Spleen (tissue), 11 donors: ENCODE data around the gene DUS1L. TPM values are rescaled to one million over a fixed set of nuclear protein-coding genes. Genes with fewer than 3 reads are reported as not detected.

Source experiments
- DNase-seq: peaks from one replicate; pipeline ENCODE4 v3.0.0-alpha.2; 2020
- H3K27ac ChIP-seq, 8 donors: fragments of 200-600 bp; sonication (generic) in 7 of 8; 1 replicate in 4 of 8; 2 replicates in 4 of 8; pipeline versions ENCODE4 v1.5.0 to v1.8.0; 2016 to 2021; ENCODE audit warnings: inconsistent platforms in 4 of 8, mild to moderate bottlenecking in 4 of 8, moderate library complexity in 1 of 8
- H3K27me3 ChIP-seq, 7 donors: fragments of 200-600 bp; sonication (generic) in 6 of 7; replicated peaks in 1 of 7; 1 replicate in 4 of 7; 2 replicates in 3 of 7; pipeline versions ENCODE4 v1.5.0 to v1.8.0; 2016 to 2021; ENCODE audit warnings: inconsistent platforms in 3 of 7, mild to moderate bottlenecking in 1 of 7
- H3K36me3 ChIP-seq, 6 donors: fragments of 200-600 bp; sonication (generic) in 5 of 6; 1 replicate in 4 of 6; 2 replicates in 2 of 6; pipeline versions ENCODE4 v1.5.0 to v1.8.0; 2016 to 2021; ENCODE audit warnings: inconsistent platforms in 2 of 6
- H3K4me1 ChIP-seq, 6 donors: fragments of 200-600 bp; sonication (generic) in 5 of 6; 1 replicate in 3 of 6; 2 replicates in 3 of 6; pipeline versions ENCODE4 v1.5.0 to v1.8.0; 2016 to 2021; ENCODE audit warnings: inconsistent platforms in 3 of 6
- H3K4me3 ChIP-seq, 8 donors: fragments of 200-600 bp; sonication (generic) in 7 of 8; 1 replicate in 4 of 8; 2 replicates in 4 of 8; pipeline versions ENCODE4 v1.5.0 to v1.8.0; 2016 to 2021; ENCODE audit warnings: inconsistent platforms in 4 of 8, mild to moderate bottlenecking in 4 of 8, moderate library complexity in 2 of 8
- H3K9me3 ChIP-seq, 8 donors: fragments of 200-600 bp; sonication (generic) in 7 of 8; 1 replicate in 4 of 8; 2 replicates in 4 of 8; pipeline versions ENCODE4 v1.5.0 to v1.8.0; 2016 to 2021; ENCODE audit warnings: inconsistent platforms in 4 of 8
- POLR2A ChIP-seq, 3 donors: fragments of 450-650 bp; IDR thresholded peaks; one replicate each; pipeline ENCODE4 v1.5.1; 2017; ENCODE audit warnings: antibody characterized with exemption in 3 of 3, mild to moderate bottlenecking in 1 of 3
- POLR2AphosphoS5 ChIP-seq, 3 donors: sonication (generic); formaldehyde crosslinking; IDR thresholded peaks; one replicate each; pipeline ENCODE4 v1.5.1; 2017; ENCODE audit warnings: antibody characterized with exemption in 3 of 3
- WGBS, 5 donors: extraction: QIAGEN DNeasy Blood & Tissue Kit in 3 of 5; methylation state at CpG; one replicate each; pipeline versions ENCODE4 v1.1.5 to v1.1.7; 2013 to 2018; 5-methylcytosine and 5-hydroxymethylcytosine counted together
- intact Hi-C: fragments of 100-400 bp; cut with DNase I; formaldehyde crosslinking; loops from one replicate; pipeline ENCODE4 v1.15.0; 2023; ENCODE audit warnings: low total_unique reads
- polyA plus RNA-seq, 3 donors: library from polyadenylated mRNA; stranded (reverse); fragments of 200-250 nt; gene quantifications; one replicate each; pipeline ENCODE4 v1.2.1, GENCODE V29; 2013
- total RNA-seq, 7 donors: library from RNA; depleted of rRNA in 3 of 7; stranded (reverse); fragments of >200 nt in 3 of 7; fragmentation: NEBNext Ultra II Directional in 4 of 7; extraction: Animal tissue kit (Norgen Biotek cat#: 25700) in 4 of 7; gene quantifications; one replicate each; pipeline versions ENCODE4 v1.1.0 to v1.2.1, GENCODE V29; 2016 to 2021
- TF ChIP-seq, protein P1 (sequence below), 11 experiments: fragments of 200-600 bp in 7 of 11; fragments of 450-650 bp in 4 of 11; sonication (generic) in 4 of 11; IDR thresholded peaks in 8 of 11; conservative IDR thresholded peaks in 3 of 11; 1 replicate in 7 of 11; 2 replicates in 4 of 11; pipeline versions ENCODE4 v1.4.0 to v1.8.0; 2016 to 2021; ENCODE audit warnings: antibody characterized with exemption in 11 of 11, inconsistent platforms in 4 of 11, mild to moderate bottlenecking in 1 of 11
- donor health status: healthy with polysubstance abuse.
- donor health status: DM: no; HTN: no; CAD: no; lungs with moderate emphysema.
- donor health status: DM: no; HTN: no; CAD: no.
- donor health status: Bipolar disorder and iron deficiency.
- donor health status: healthy.
- donor health status: DM: no; HTN: no; CAD: no.
- donor health status: DM: yes; HTN: yes; CAD: no.

Gene DUS1L
- total and polyA plus RNA-seq, 10 donors = 76.4 to 174 (median 103) TPM

- WGBS, 5 donors = 83 to 86% (median 83%) methylated on average over 17 to 21 of the region's 21 CpGs
- H3K36me3 ChIP-seq = peaks cover 0 to 46% (median 34%) of the 10 kb centered on the region in 6 donors
- no peaks in the 10 kb centered on the region for H3K4me1 ChIP-seq
- no peaks in the 10 kb centered on the region for H3K27me3 ChIP-seq
- no peak for TF ChIP-seq POLR2A (IDR thresholded peaks at IDR 0.05)
- TF ChIP-seq POLR2AphosphoS5 (IDR thresholded peaks at IDR 0.05) = no peak
- TF ChIP-seq, protein P1, sequence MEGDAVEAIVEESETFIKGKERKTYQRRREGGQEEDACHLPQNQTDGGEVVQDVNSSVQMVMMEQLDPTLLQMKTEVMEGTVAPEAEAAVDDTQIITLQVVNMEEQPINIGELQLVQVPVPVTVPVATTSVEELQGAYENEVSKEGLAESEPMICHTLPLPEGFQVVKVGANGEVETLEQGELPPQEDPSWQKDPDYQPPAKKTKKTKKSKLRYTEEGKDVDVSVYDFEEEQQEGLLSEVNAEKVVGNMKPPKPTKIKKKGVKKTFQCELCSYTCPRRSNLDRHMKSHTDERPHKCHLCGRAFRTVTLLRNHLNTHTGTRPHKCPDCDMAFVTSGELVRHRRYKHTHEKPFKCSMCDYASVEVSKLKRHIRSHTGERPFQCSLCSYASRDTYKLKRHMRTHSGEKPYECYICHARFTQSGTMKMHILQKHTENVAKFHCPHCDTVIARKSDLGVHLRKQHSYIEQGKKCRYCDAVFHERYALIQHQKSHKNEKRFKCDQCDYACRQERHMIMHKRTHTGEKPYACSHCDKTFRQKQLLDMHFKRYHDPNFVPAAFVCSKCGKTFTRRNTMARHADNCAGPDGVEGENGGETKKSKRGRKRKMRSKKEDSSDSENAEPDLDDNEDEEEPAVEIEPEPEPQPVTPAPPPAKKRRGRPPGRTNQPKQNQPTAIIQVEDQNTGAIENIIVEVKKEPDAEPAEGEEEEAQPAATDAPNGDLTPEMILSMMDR (IDR thresholded peaks at IDR 0.05 in 8 of 11, conservative IDR thresholded peaks at IDR 0.05 in 3 of 11) = no peak
- DNase-seq = no peak
- no peak overlapping the region for H3K27ac ChIP-seq
- intact Hi-C loops = no loop called here
- H3K9me3 ChIP-seq = no peaks in the 10 kb centered on the region
- no peak overlapping the region for H3K4me3 ChIP-seq
Observed at GRCh38 chr17:82076785-82077591, 11.4 kb upstream of the DUS1L start.

DNA sequence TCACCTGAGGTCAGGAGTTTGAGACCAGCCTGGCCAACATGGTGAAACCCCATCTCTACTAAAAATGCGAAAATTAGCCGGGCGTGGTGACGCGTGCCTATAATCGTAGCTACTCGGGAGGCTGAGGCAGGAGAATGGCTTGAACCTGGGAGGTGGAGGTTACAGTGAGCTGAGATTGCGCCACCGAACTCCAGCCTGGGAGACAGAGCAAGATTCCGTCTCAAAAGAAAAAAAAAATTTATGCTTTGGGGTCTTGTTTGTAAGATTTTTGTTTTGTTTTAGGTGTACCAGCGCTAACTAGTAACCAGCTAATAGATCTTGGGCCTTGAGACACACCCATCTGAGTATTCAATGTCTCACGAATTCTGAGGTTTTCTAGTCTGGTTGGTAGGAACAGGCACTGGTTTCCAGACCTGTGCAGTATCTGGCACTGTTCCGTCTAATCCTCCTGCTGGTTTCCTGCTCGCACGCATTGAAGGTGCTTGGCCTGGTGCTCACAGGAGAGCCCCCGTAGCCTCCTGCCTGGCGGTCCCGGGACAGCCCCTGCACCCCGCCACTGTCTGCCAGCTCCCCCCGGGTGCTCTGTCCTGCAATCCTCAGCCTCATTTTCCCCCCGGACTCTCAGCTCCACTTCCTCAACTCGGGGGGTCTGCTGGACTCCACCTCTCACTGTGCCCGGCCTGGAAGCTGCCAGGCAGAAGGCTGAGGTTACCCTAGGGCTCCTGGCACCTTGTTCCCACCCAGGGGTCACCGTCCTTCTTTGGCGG, 10.6 kb upstream of the DUS1L start:
- Histone ChIP-seq H3K9me3 (no peaks in the 10 kb centered on the region), H3K4me3 (no peak overlapping the region), H3K4me1 (no peaks in the 10 kb centered on the region), H3K27me3 (no peaks in the 10 kb centered on the region), H3K36me3 (peaks cover 0 to 38% (median 26%) of the 10 kb centered on the region in 6 donors), H3K27ac (no peak overlapping the region)
- WGBS, 5 donors = 79 to 84% (median 82%) methylated on average over 24 to 25 of the region's 25 CpGs
- TF ChIP-seq, protein P1 (IDR thresholded peaks at IDR 0.05 in 8 of 11, conservative IDR thresholded peaks at IDR 0.05 in 3 of 11) = no peak
- TF ChIP-seq POLR2AphosphoS5 (IDR thresholded peaks at IDR 0.05) (peak in 1 of 3 donors; percentile 18), POLR2A (IDR thresholded peaks at IDR 0.05) (no peak)
- intact Hi-C loops = no loop called here
- DNase-seq = no peak

DNA sequence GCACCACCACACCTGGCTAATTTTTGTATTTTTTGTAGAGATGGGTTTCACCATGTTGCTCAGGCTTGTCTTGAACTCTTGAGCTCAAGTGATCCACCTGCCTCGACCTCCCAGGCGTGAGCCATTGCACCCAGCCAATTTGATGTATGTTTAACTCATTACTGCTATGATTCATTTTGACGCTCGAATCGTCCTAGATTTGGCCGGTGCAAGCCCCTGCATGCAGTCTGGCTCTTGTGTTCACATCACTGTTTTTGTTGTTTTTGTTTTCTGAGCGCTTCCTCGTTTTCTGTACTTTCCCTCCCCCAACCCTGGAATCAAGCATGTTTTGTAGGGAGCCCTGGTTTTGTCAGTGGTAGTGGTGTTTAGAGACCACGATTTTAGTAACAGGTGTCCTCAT, 7.8 kb upstream of the DUS1L start:
- Histone ChIP-seq H3K4me1 (no peaks in the 10 kb centered on the region), H3K36me3 (peaks cover 0 to 10% (median 2%) of the 10 kb centered on the region in 6 donors), H3K9me3 (no peaks in the 10 kb centered on the region), H3K4me3 (no peak overlapping the region), H3K27ac (no peak overlapping the region), H3K27me3 (no peaks in the 10 kb centered on the region)
- intact Hi-C loops = no loop called here
- 82 to 89% (median 86%) methylated on average over 9 of the region's 9 CpGs for WGBS, 5 donors
- TF ChIP-seq, protein P1 (IDR thresholded peaks at IDR 0.05 in 8 of 11, conservative IDR thresholded peaks at IDR 0.05 in 3 of 11) = no peak
- TF ChIP-seq POLR2A (IDR thresholded peaks at IDR 0.05) = no peak
- no peak for TF ChIP-seq POLR2AphosphoS5 (IDR thresholded peaks at IDR 0.05)
- DNase-seq = no peak

- Histone ChIP-seq H3K36me3 (peaks cover 0 to 4% (median 0%) of the 10 kb centered on the region in 6 donors), H3K4me1 (no peaks in the 10 kb centered on the region), H3K4me3 (no peak overlapping the region), H3K27me3 (no peaks in the 10 kb centered on the region), H3K9me3 (no peaks in the 10 kb centered on the region), H3K27ac (no peak overlapping the region)
- 76 to 86% (median 83%) methylated on average over 6 of the region's 6 CpGs for WGBS, 5 donors
- intact Hi-C loops = no loop called here
- TF ChIP-seq, protein P1 (IDR thresholded peaks at IDR 0.05 in 8 of 11, conservative IDR thresholded peaks at IDR 0.05 in 3 of 11) = no peak
- no peak for TF ChIP-seq POLR2A (IDR thresholded peaks at IDR 0.05)
- TF ChIP-seq POLR2AphosphoS5 (IDR thresholded peaks at IDR 0.05) = no peak
- DNase-seq = no peak
Observed at GRCh38 chr17:82072827-82073226, 7.2 kb upstream of the DUS1L start.
